Activated CD8-positive, alpha-beta memory T cell treated with anti-CD3 and anti-CD28 coated beads for 1 hour (primary cell): ENCODE measurements around the gene SLC9C2.

Source experiments
- DNase-seq, 2 donors: peaks; one replicate each; pipeline ENCODE4 v3.0.0-alpha.2; 2020; ENCODE audit warnings: low read depth in 1 of 2; ENCODE audit errors: extremely low read depth in 1 of 2

The SLC9C2 gene

GRCh38 chr1:173454966-173455524 is 147.8 kb downstream of the SLC9C2 start:
- DNase-seq = no peak

- no peak for DNase-seq
Measured at GRCh38 chr1:173453982-173454381, 148.9 kb downstream of the SLC9C2 start.

GRCh38 chr1:173451981-173452380 is 150.9 kb downstream of the SLC9C2 start:
- no peak for DNase-seq
